Measurements from ENCODE around the gene EPHA5. TPM values are rescaled to one million over a fixed set of nuclear protein-coding genes. Genes with fewer than 3 reads are reported as not detected.

The EPHA5 gene
- total RNA-seq, 1 donor = 0.72 TPM

DNA sequence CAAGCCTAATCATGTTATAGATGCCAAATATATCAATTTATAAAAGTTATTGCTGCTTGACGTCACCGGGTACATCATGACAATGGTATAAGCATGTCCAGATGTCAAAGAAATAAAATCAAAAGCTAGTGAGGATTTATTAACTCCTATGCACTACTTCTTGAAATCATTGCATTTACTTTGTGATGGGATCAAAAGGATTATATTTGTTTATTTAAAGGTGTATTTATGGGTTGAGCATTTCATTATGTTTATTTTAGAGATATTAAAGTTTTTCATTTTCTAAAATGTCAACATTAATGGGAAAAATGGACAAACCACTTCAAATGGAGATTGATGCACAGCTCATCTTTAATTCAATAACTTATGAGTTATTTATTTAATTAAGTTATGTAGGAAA is 277.8 kb downstream of the EPHA5 start:
- TF ChIP-seq, protein P1, sequence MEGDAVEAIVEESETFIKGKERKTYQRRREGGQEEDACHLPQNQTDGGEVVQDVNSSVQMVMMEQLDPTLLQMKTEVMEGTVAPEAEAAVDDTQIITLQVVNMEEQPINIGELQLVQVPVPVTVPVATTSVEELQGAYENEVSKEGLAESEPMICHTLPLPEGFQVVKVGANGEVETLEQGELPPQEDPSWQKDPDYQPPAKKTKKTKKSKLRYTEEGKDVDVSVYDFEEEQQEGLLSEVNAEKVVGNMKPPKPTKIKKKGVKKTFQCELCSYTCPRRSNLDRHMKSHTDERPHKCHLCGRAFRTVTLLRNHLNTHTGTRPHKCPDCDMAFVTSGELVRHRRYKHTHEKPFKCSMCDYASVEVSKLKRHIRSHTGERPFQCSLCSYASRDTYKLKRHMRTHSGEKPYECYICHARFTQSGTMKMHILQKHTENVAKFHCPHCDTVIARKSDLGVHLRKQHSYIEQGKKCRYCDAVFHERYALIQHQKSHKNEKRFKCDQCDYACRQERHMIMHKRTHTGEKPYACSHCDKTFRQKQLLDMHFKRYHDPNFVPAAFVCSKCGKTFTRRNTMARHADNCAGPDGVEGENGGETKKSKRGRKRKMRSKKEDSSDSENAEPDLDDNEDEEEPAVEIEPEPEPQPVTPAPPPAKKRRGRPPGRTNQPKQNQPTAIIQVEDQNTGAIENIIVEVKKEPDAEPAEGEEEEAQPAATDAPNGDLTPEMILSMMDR (IDR thresholded peaks at IDR 0.05; ENCODE audit: extremely low read depth, low read depth, low read length) = no peak

DNA sequence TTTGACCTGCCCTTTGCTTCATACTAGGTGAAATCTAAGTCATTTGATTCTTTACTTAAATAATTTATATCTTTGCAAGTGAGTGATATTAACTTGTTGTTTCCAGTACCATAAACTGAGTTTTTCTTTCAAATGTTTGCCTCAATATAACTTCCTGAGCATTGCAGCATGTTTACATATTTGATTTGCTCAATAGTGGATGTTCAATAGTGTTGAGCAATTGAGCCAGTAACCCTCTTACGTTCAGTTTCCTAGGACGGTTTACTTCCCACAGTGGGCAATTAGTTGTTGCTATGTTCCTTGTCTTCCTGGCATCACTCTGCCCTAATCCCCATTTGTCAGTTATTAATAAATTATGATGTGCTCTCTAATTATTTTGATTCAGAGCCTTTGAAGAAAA is 278.5 kb downstream of the EPHA5 start:
- no peaks in the 10 kb centered on the region for H3K79me2 ChIP-seq (ENCODE audit: insufficient read depth, low read length)
- H3K4me3 ChIP-seq (ENCODE audit: insufficient read depth, low read length) = no peak overlapping the region
- no peak for DNase-seq (ENCODE audit: insufficient read length, low spot score, missing footprints)

More for the DNA sequence above, 277.8 kb downstream of the EPHA5 start:
- DNase-seq (ENCODE audit: insufficient read length, low spot score, missing footprints) = no peak
- Histone ChIP-seq H3K27ac (ENCODE audit: low read depth, low read length) (no peak overlapping the region), H3K4me1 (ENCODE audit: insufficient read depth, low read length) (no peaks in the 10 kb centered on the region), H3K27me3 (ENCODE audit: insufficient read depth, low read length) (no peaks in the 10 kb centered on the region), H4K20me1 (ENCODE audit: insufficient read depth, low read length) (no peaks in the 10 kb centered on the region), H3K9me3 (ENCODE audit: low read depth, low read length) (no peaks in the 10 kb centered on the region), H3K4me3 (ENCODE audit: insufficient read depth, low read length) (no peak overlapping the region), H3K79me2 (ENCODE audit: insufficient read depth, low read length) (no peaks in the 10 kb centered on the region), H3K4me2 (ENCODE audit: insufficient read depth, low read length) (no peak overlapping the region), H2AFZ (ENCODE audit: low read length) (no peak overlapping the region), H3K36me3 (ENCODE audit: insufficient read depth, low read length) (no peaks in the 10 kb centered on the region)

DNA sequence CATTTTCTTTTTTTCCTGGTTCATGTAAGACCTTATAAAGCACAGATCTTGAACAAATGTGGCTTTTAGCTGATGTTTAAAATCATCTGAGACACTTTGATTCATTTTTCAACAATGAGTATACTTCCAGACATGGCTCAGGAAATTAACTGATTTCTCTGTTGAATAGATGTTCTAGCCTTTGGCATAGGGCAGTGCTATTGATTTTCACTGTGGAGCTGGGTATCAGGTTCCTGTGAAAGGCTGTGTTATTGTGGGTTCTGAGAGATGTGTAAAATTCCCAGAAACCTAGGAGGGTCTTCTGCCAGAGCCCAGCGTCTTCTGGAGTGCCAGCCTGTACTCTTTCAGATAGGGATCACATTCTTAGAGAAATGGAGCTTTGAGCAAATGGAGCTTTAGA is 278.9 kb downstream of the EPHA5 start:
- Histone ChIP-seq H3K9me3 (ENCODE audit: low read depth, low read length) (no peaks in the 10 kb centered on the region), H4K20me1 (ENCODE audit: insufficient read depth, low read length) (no peaks in the 10 kb centered on the region)
- TF ChIP-seq, protein P1 (IDR thresholded peaks at IDR 0.05; ENCODE audit: extremely low read depth, low read depth, low read length) = no peak

More for the DNA sequence above, 278.5 kb downstream of the EPHA5 start:
- TF ChIP-seq, protein P1 (IDR thresholded peaks at IDR 0.05; ENCODE audit: extremely low read depth, low read depth, low read length) = no peak
- Histone ChIP-seq H3K9me3 (ENCODE audit: low read depth, low read length) (no peaks in the 10 kb centered on the region), H3K4me2 (ENCODE audit: insufficient read depth, low read length) (no peak overlapping the region), H3K36me3 (ENCODE audit: insufficient read depth, low read length) (no peaks in the 10 kb centered on the region), H3K27me3 (ENCODE audit: insufficient read depth, low read length) (no peaks in the 10 kb centered on the region), H4K20me1 (ENCODE audit: insufficient read depth, low read length) (no peaks in the 10 kb centered on the region), H3K27ac (ENCODE audit: low read depth, low read length) (no peak overlapping the region), H2AFZ (ENCODE audit: low read length) (no peak overlapping the region), H3K4me1 (ENCODE audit: insufficient read depth, low read length) (no peaks in the 10 kb centered on the region)

DNA sequence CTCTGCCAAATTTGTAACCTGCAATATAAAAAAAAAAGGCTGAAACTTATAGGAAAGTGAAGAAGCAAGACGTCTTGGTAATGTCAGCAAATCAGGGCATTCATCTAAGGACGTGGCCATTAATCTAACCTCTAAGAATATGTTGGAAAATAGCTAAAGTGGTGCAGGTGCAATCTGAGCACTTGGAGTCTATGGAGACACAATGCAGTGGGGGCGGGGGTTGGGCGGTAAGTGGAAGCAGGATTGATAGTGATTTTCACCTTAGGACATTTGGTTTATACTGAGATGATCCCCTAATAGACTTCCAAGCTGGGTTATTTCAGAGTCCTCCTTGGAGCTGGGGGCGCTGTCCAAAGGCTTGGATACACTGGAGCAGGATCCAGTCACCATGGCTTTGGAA is 283.4 kb downstream of the EPHA5 start:
- no peak overlapping the region for H3K4me3 ChIP-seq (ENCODE audit: insufficient read depth, low read length)
- no peak overlapping the region for H2AFZ ChIP-seq (ENCODE audit: low read length)
- H3K36me3 ChIP-seq (ENCODE audit: insufficient read depth, low read length) = no peaks in the 10 kb centered on the region
- H3K27me3 ChIP-seq (ENCODE audit: insufficient read depth, low read length) = no peaks in the 10 kb centered on the region
- no peaks in the 10 kb centered on the region for H4K20me1 ChIP-seq (ENCODE audit: insufficient read depth, low read length)
- H3K9me3 ChIP-seq (ENCODE audit: low read depth, low read length) = no peaks in the 10 kb centered on the region
- no peak overlapping the region for H3K27ac ChIP-seq (ENCODE audit: low read depth, low read length)
- no peak overlapping the region for H3K4me2 ChIP-seq (ENCODE audit: insufficient read depth, low read length)
- no peak for DNase-seq (ENCODE audit: insufficient read length, low spot score, missing footprints)
- peaks cover 5% of the 10 kb centered on the region for H3K4me1 ChIP-seq (ENCODE audit: insufficient read depth, low read length)
- no peaks in the 10 kb centered on the region for H3K79me2 ChIP-seq (ENCODE audit: insufficient read depth, low read length)
- TF ChIP-seq, protein P1 (IDR thresholded peaks at IDR 0.05; ENCODE audit: extremely low read depth, low read depth, low read length) = no peak

More for the DNA sequence above, 278.9 kb downstream of the EPHA5 start:
- Histone ChIP-seq H2AFZ (ENCODE audit: low read length) (no peak overlapping the region), H3K27me3 (ENCODE audit: insufficient read depth, low read length) (no peaks in the 10 kb centered on the region), H3K36me3 (ENCODE audit: insufficient read depth, low read length) (no peaks in the 10 kb centered on the region), H3K27ac (ENCODE audit: low read depth, low read length) (no peak overlapping the region), H3K4me2 (ENCODE audit: insufficient read depth, low read length) (no peak overlapping the region), H3K79me2 (ENCODE audit: insufficient read depth, low read length) (no peaks in the 10 kb centered on the region), H3K4me1 (ENCODE audit: insufficient read depth, low read length) (no peaks in the 10 kb centered on the region), H3K4me3 (ENCODE audit: insufficient read depth, low read length) (no peak overlapping the region)
- DNase-seq (ENCODE audit: insufficient read length, low spot score, missing footprints) = no peak
